Upper lobe of left lung (tissue), 6 donors: ENCODE results near the gene RASGEF1B. TPM values are rescaled to one million over a fixed set of nuclear protein-coding genes. Genes with fewer than 3 reads are reported as not detected.

Source experiments
- ATAC-seq, 2 donors: fragments of 200-7000 bp; cut with Tn5 transposase; one replicate each; pipeline ENCODE4 v1.9.1; 2022; ENCODE audit warnings: mild to moderate bottlenecking in 2 of 2, moderate library complexity in 2 of 2; ENCODE audit not compliant: low FRiP score in 2 of 2
- DNase-seq, 2 donors: peaks; one replicate each; pipeline ENCODE4 v3.0.0-alpha.2; 2019 to 2020
- H3K27ac ChIP-seq, 4 donors: fragments of 200-600 bp; sonication (generic); one replicate each; pipeline ENCODE4 v1.5.1; 2016 to 2019
- H3K27me3 ChIP-seq, 4 donors: fragments of 200-600 bp; sonication (generic); one replicate each; pipeline ENCODE4 v1.5.1; 2017 to 2019
- H3K36me3 ChIP-seq, 4 donors: fragments of 200-600 bp; sonication (generic); one replicate each; pipeline ENCODE4 v1.5.1; 2016 to 2019
- H3K4me1 ChIP-seq, 4 donors: fragments of 200-600 bp; sonication (generic); one replicate each; pipeline ENCODE4 v1.5.1; 2018 to 2019
- H3K4me3 ChIP-seq, 4 donors: fragments of 200-600 bp; sonication (generic); one replicate each; pipeline ENCODE4 v1.5.1; 2017 to 2019; ENCODE audit warnings: mild to moderate bottlenecking in 2 of 4, moderate library complexity in 1 of 4
- H3K9me3 ChIP-seq, 4 donors: fragments of 200-600 bp; sonication (generic); one replicate each; pipeline ENCODE4 v1.5.1; 2018 to 2019
- CTCF ChIP-seq, 6 experiments: fragments of 450-650 bp in 4 of 6; fragments of 200-600 bp in 2 of 6; sonication (generic) in 2 of 6; IDR thresholded peaks; one replicate each; pipeline ENCODE4 v1.5.1; 2016 to 2019; ENCODE audit warnings: antibody characterized with exemption in 6 of 6
- EP300 ChIP-seq, 4 donors: sonication (generic); formaldehyde crosslinking; IDR thresholded peaks; one replicate each; pipeline ENCODE4 v1.5.1; 2017; ENCODE audit warnings: antibody characterized with exemption in 4 of 4, control low read depth in 2 of 4
- POLR2A ChIP-seq, 4 donors: fragments of 450-650 bp; IDR thresholded peaks; one replicate each; pipeline ENCODE4 v1.5.1; 2016 to 2017; ENCODE audit warnings: antibody characterized with exemption in 4 of 4, mild to moderate bottlenecking in 2 of 4
- POLR2AphosphoS5 ChIP-seq, 2 donors: sonication (generic); formaldehyde crosslinking; IDR thresholded peaks; one replicate each; pipeline ENCODE4 v1.5.1; 2017; ENCODE audit warnings: antibody characterized with exemption in 2 of 2
- WGBS, 2 donors: methylation state at CpG; one replicate each; pipeline ENCODE4 v1.1.5; 2017 to 2018; 5-methylcytosine and 5-hydroxymethylcytosine counted together
- total RNA-seq, 6 donors: library from RNA; depleted of rRNA in 4 of 6; stranded (reverse); fragments of >200 nt in 4 of 6; gene quantifications; one replicate each; pipeline versions ENCODE4 v1.1.0 to v1.2.1, GENCODE V29; 2016 to 2021
- donor health status: DM: no; HTN: no; CAD: no; lungs with moderate emphysema.
- donor health status: DM: no; HTN: yes; CAD: no; lungs with severe emphysema.

Gene RASGEF1B
- total RNA-seq, 6 donors from 2014 or later, result 45.7 to 81.2 (median 71.4) TPM

- TF ChIP-seq POLR2A (IDR thresholded peaks at IDR 0.05), result peak in 1 of 4 donors; percentile 44
- TF ChIP-seq POLR2AphosphoS5 (IDR thresholded peaks at IDR 0.05), result no peak
- TF ChIP-seq CTCF (IDR thresholded peaks at IDR 0.05), result no peak
- Histone ChIP-seq H3K9me3 (no peaks in the 10 kb centered on the region), H3K27ac (peak overlapping the region; percentile 11 to 72 (median 56)), H3K4me3 (no peak overlapping the region), H3K4me1 (peaks cover 40 to 62% (median 43%) of the 10 kb centered on the region in 4 donors), H3K36me3 (no peaks in the 10 kb centered on the region), H3K27me3 (no peaks in the 10 kb centered on the region)
- no peak for DNase-seq
- WGBS, 2 donors, result 53 to 64% methylated on average over 2 of the region's 2 CpGs
- ATAC-seq, result no peak
These were observed 36.9 kb upstream of the RASGEF1B start for GRCh38 chr4:81508411-81509185.

- H3K27ac ChIP-seq, result no peak overlapping the region
- ATAC-seq, result no peak
- WGBS, 2 donors, result 38 to 45% methylated on average over 1 of the region's 1 CpG
These were observed 35.8 kb upstream of the RASGEF1B start for GRCh38 chr4:81507530-81507929.

GRCh38 chr4:81506731-81507130 lies 35.0 kb upstream of the RASGEF1B start:
- 82 to 93% methylated on average over 2 of the region's 2 CpGs for WGBS, 2 donors
- ATAC-seq (no peak), DNase-seq (no peak)
- TF ChIP-seq POLR2AphosphoS5 (IDR thresholded peaks at IDR 0.05) (no peak), EP300 (IDR thresholded peaks at IDR 0.05) (no peak), CTCF (IDR thresholded peaks at IDR 0.05) (no peak), POLR2A (IDR thresholded peaks at IDR 0.05) (no peak)
- Histone ChIP-seq H3K9me3 (no peaks in the 10 kb centered on the region), H3K4me1 (peaks cover 40 to 58% (median 43%) of the 10 kb centered on the region in 4 donors), H3K27ac (peak overlapping the region; percentile 78 to 89 (median 83)), H3K4me3 (no peak overlapping the region), H3K36me3 (no peaks in the 10 kb centered on the region), H3K27me3 (no peaks in the 10 kb centered on the region)

More at GRCh38 chr4:81507530-81507929, 35.8 kb upstream of the RASGEF1B start:
- H3K36me3 ChIP-seq, result no peaks in the 10 kb centered on the region
- H3K4me1 ChIP-seq, result peaks cover 40 to 58% (median 43%) of the 10 kb centered on the region in 4 donors
- no peaks in the 10 kb centered on the region for H3K9me3 ChIP-seq
- H3K4me3 ChIP-seq, result no peak overlapping the region
- TF ChIP-seq POLR2A (IDR thresholded peaks at IDR 0.05), result no peak
- TF ChIP-seq CTCF (IDR thresholded peaks at IDR 0.05), result no peak
- no peak for TF ChIP-seq EP300 (IDR thresholded peaks at IDR 0.05)
- TF ChIP-seq POLR2AphosphoS5 (IDR thresholded peaks at IDR 0.05), result no peak
- H3K27me3 ChIP-seq, result no peaks in the 10 kb centered on the region
- DNase-seq, result no peak

DNA sequence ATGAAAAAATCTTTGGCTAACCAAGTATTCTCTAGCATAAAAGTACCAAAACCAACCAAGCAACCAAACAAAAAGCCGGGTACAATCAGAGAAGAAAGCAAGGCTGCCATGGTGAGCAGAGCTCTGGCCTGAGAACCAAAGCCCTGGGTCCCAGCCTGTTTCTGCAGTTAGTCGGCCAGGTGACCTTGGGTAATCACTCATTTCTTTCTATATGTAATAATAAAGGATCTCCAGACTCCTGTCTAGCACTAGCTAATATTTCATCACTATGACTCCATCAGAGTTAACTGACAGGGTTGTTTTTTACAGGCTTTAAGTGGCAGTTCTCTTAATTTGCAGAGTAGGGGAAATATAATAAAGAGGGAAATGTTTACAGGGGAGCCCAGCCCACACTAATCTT lies 34.0 kb upstream of the RASGEF1B start:
- no peak overlapping the region for H3K4me3 ChIP-seq
- ATAC-seq (peak in 1 of 2 donors; percentile 13), DNase-seq (no peak)
- peaks cover 40 to 58% (median 43%) of the 10 kb centered on the region in 4 donors for H3K4me1 ChIP-seq
- WGBS, 2 donors, result 42 to 70% methylated on average over 2 of the region's 2 CpGs
- no peak for TF ChIP-seq POLR2A (IDR thresholded peaks at IDR 0.05)
- no peak for TF ChIP-seq CTCF (IDR thresholded peaks at IDR 0.05)
- no peak for TF ChIP-seq POLR2AphosphoS5 (IDR thresholded peaks at IDR 0.05)
- no peak for TF ChIP-seq EP300 (IDR thresholded peaks at IDR 0.05)
- H3K27ac ChIP-seq, result peak overlapping the region; percentile 78 to 89 (median 83)
- no peaks in the 10 kb centered on the region for H3K27me3 ChIP-seq
- H3K36me3 ChIP-seq, result no peaks in the 10 kb centered on the region
- H3K9me3 ChIP-seq, result no peaks in the 10 kb centered on the region
